SU-DHL-6 (cell line): ENCODE results near the gene CBX1.

ENCODE experiments used
- EZH2phosphoT487 ChIP-seq: fragments of 200-600 bp; sonication (generic), shearing (Covaris generic); conservative IDR thresholded peaks from 2 replicates; pipeline ENCODE4 v1.6.1; 2018; ENCODE audit warnings: mild to moderate bottlenecking, antibody characterized with exemption, low read length, moderate library complexity, mixed read lengths
- TF ChIP-seq, protein P1 (sequence below): fragments of 200-600 bp; sonication (generic); IDR thresholded peaks from one replicate; pipeline ENCODE4 v1.5.1; 2017; ENCODE audit warnings: antibody characterized with exemption, mild to moderate bottlenecking, low read length, moderate library complexity; ENCODE audit not compliant: insufficient read depth, poor library complexity, severe bottlenecking

DNA sequence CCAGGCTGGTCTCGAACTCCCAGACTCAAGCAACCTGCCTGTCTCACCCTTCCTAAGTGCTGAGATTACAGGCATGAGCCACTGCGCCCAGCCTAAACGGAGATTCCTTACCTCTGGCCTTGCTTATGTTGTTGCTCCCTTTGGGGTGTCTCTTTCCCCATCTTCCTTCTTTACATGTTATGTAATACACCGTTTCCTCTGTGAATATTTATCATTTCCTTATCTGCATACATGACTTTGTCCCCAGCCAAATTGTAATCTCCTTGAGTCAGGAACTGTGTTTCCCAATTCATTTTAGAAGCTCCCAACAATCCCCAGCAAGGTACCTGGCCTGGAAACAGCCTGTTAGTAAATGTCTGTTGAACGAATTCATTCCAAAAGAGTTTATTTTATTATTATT lies 79.3 kb downstream of the CBX1 start:
- TF ChIP-seq, protein P1, sequence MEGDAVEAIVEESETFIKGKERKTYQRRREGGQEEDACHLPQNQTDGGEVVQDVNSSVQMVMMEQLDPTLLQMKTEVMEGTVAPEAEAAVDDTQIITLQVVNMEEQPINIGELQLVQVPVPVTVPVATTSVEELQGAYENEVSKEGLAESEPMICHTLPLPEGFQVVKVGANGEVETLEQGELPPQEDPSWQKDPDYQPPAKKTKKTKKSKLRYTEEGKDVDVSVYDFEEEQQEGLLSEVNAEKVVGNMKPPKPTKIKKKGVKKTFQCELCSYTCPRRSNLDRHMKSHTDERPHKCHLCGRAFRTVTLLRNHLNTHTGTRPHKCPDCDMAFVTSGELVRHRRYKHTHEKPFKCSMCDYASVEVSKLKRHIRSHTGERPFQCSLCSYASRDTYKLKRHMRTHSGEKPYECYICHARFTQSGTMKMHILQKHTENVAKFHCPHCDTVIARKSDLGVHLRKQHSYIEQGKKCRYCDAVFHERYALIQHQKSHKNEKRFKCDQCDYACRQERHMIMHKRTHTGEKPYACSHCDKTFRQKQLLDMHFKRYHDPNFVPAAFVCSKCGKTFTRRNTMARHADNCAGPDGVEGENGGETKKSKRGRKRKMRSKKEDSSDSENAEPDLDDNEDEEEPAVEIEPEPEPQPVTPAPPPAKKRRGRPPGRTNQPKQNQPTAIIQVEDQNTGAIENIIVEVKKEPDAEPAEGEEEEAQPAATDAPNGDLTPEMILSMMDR: no peak
- TF ChIP-seq EZH2phosphoT487: no peak
